GM12872 (cell line): Measurements from ENCODE around the gene STING1.
A peak's percentile ranks its signal among the peaks of the same experiment; 100 is the strongest.

ENCODE experiments used
- TF ChIP-seq, protein P1 (sequence below): IDR thresholded peaks from 3 replicates; pipeline ENCODE4 v1.5.1; 2011; ENCODE audit warnings: low read depth, mild to moderate bottlenecking, low read length, moderate library complexity; ENCODE audit not compliant: insufficient read depth

Gene STING1

GRCh38 chr5:139514486-139514856 lies 31.9 kb upstream of the STING1 start:
- TF ChIP-seq, protein P1, sequence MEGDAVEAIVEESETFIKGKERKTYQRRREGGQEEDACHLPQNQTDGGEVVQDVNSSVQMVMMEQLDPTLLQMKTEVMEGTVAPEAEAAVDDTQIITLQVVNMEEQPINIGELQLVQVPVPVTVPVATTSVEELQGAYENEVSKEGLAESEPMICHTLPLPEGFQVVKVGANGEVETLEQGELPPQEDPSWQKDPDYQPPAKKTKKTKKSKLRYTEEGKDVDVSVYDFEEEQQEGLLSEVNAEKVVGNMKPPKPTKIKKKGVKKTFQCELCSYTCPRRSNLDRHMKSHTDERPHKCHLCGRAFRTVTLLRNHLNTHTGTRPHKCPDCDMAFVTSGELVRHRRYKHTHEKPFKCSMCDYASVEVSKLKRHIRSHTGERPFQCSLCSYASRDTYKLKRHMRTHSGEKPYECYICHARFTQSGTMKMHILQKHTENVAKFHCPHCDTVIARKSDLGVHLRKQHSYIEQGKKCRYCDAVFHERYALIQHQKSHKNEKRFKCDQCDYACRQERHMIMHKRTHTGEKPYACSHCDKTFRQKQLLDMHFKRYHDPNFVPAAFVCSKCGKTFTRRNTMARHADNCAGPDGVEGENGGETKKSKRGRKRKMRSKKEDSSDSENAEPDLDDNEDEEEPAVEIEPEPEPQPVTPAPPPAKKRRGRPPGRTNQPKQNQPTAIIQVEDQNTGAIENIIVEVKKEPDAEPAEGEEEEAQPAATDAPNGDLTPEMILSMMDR = no peak

- TF ChIP-seq, protein P1 = no peak
These were observed 31.4 kb upstream of the STING1 start for GRCh38 chr5:139513852-139514485.

DNA sequence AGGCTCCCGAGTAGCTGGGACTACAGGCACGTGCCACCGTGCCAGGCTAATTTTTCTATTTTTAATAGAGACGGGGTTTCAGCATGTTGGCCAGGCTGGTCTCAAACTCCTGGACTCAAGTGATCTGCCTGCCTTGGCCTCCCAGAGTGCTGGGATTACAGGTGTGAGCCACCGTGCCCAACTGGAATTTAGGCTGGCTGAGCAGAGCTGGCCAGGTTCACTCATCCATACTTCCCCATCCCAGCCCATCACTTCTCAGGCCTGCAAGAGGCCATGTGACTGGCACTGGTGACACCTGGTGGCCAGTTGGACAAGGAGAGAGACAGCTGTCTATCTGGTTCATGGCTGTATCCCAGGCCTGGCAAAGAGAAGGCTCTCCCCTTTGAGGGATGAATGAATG lies 30.9 kb upstream of the STING1 start:
- TF ChIP-seq, protein P1 = peak; percentile 80

DNA sequence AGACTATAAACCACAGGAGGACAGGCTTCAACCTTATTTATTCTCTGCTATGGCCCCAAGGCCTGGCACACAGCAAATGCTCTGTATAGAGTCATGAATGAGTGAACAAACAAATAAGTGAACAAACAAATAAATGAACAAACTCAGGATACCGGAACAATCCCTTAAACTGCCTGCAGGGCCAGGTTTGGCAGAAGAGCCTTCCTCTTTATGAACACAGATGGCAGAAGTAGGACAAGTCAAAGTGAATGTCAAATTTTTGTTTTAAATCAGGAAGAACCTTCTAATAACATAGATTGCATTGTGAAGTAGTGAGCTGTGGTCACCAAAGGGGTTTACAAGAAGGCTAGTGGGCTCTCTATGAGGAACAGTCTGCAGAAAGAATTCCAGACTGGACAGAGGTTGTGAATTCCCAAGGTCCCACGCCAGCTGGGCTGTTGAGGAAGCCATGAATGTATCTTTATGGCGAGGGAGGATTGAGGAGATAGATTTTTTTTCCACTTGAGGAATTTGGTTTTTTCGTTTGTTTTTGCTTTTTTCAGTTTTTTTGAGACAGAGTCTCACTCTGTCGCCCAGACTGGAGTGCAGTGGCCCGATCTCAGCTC lies 30.3 kb upstream of the STING1 start:
- TF ChIP-seq, protein P1 = 0 out of 3 replicates have a peak, but pooled peaks have one; percentile 7

- TF ChIP-seq, protein P1 = no peak
These were observed 18.8 kb upstream of the STING1 start for GRCh38 chr5:139501381-139501780.

DNA sequence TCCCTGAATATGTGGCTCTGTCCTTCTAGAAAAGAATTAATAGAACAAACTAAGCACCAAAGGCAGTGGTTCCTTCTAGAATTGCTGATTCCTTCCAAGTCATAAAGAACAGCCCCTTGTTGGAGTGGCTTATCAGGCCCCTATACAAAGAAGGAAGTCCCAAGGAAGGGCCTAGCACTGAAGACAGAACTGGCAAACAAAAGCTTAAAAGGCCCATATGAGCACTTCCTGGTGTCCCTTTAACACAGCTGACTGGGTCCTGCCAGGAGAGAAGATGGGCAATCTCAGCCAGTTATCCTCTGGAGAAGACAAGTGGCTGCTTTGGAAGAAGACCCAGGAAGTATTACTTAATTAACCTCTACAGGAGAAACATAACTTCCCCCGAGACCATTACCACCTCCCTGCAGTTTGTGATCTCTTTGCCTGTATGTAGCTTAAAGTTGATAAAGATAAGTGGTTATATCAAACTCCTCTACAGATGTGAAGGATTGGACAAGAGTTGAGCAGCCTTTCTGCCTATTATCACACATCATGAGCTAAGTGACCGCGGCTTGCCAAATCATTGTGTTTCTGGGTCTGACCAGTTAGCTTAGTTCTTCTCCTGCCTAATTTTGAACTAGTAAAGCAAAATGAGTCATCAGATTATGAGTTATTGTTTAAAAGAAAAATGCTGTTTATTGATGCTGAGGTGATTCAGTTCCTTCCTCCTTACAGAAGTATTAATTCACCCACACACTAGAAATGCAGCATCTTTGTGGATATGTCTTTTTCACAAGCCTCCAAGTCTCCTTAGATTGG lies 13.3 kb upstream of the STING1 start:
- TF ChIP-seq, protein P1 = no peak

- TF ChIP-seq, protein P1 = no peak
These were observed 12.3 kb upstream of the STING1 start for GRCh38 chr5:139494832-139495231.
